Duodenal mucosa (tissue), 2 donors: Measurements from ENCODE around the gene SLC39A11.

ENCODE experiments used
- H3K27ac ChIP-seq: one replicate; pipeline ENCODE4 v1.7.0; 2013; ENCODE audit warnings: low read depth, low read length
- H3K27me3 ChIP-seq, 2 donors: one replicate each; pipeline ENCODE4 v1.7.0; 2013; ENCODE audit warnings: low read length in 2 of 2, control low read depth in 1 of 2; ENCODE audit not compliant: insufficient read depth in 2 of 2, control insufficient read depth in 1 of 2
- H3K36me3 ChIP-seq, 2 donors: one replicate each; pipeline ENCODE4 v1.7.0; 2013; ENCODE audit warnings: low read length in 2 of 2, control low read depth in 1 of 2; ENCODE audit not compliant: insufficient read depth in 2 of 2, control insufficient read depth in 1 of 2
- H3K4me1 ChIP-seq, 2 donors: one replicate each; pipeline ENCODE4 v1.7.0; 2013; ENCODE audit warnings: low read length in 2 of 2, control low read depth in 1 of 2; ENCODE audit not compliant: insufficient read depth in 2 of 2, control insufficient read depth in 1 of 2
- H3K4me3 ChIP-seq, 2 donors: one replicate each; pipeline ENCODE4 v1.7.0; 2013; ENCODE audit warnings: low read length in 2 of 2, low read depth in 1 of 2
- H3K9ac ChIP-seq, 2 donors: one replicate each; pipeline ENCODE4 v1.7.0; 2013; ENCODE audit warnings: low read length in 2 of 2, low read depth in 1 of 2
- H3K9me3 ChIP-seq, 2 donors: one replicate each; pipeline ENCODE4 v1.7.0; 2013; ENCODE audit warnings: low read length in 2 of 2, control low read depth in 1 of 2; ENCODE audit not compliant: control insufficient read depth in 1 of 2

SLC39A11 gene

DNA sequence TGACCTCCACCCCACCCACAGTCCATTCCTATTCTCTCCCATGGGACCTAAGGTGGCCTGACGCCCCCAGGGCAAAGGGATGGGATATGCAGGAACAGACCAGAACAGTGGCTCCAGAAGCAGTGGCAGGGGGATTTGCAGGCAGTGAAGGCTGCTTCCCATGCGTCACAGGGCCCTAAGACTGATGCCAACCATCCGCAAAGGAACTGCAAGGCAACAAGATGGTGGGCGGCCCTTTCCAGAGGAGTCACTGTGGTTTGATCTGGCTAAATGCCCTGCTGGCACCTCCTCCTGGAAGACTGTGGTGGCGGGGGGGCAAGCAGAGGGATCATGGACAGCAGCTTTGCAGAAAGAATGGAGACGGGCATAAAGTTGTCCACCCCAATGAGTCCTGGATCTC is 4.4 kb upstream of the SLC39A11 start:
- Histone ChIP-seq H3K4me1 (peaks cover under 1 to 6% of the 10 kb centered on the region in 2 donors), H3K27ac (no peak overlapping the region), H3K4me3 (no peak overlapping the region), H3K9ac (no peak overlapping the region), H3K27me3 (peaks cover 3 to 6% of the 10 kb centered on the region in 2 donors), H3K36me3 (no peaks in the 10 kb centered on the region), H3K9me3 (no peaks in the 10 kb centered on the region)

DNA sequence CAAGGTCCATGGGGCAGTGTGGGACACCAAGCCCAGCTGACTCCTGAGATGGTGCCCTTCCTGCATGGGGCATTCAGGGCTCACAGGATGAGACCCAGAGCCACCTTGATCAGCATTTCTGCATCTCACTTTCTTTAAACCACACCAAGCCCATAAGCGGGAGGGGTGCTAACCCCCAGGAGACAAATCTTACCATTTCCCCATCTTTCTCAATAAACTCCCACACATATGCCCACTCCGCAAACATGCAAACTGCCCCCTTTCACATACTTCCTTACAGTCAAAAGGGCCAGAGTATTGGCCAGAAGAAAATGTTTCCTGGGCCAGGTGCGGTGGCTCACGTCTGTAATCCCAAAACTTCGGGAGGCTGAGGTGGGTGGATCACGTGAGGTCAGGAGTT is 3.7 kb upstream of the SLC39A11 start:
- Histone ChIP-seq H3K4me3 (no peak overlapping the region), H3K4me1 (peaks cover 5 to 11% of the 10 kb centered on the region in 2 donors), H3K36me3 (no peaks in the 10 kb centered on the region), H3K9me3 (no peaks in the 10 kb centered on the region), H3K27me3 (peaks cover 3 to 6% of the 10 kb centered on the region in 2 donors), H3K9ac (no peak overlapping the region), H3K27ac (no peak overlapping the region)

DNA sequence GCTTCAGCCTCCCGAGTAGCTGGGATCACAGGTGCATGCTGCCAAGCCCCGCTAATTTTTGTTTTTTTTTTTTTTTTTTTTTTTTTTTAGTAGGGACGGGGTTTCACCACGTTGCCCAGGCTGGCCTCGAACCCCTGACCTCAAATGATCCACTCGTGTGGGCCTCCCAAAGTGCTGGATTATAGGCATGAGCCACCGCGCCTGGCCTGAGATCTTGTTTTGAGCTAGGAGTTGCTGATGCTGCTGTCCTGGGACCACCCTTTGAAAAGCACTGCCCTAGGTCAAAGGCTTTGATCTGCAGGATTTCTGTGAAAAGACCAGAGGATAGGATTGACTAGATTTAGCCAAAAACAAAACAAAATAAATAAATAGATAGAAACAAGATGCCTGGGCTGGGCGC is 798 bp upstream of the SLC39A11 start:
- Histone ChIP-seq H3K9ac (no peak overlapping the region), H3K4me3 (peak overlapping the region in 1 of 2 donors; percentile 85), H3K36me3 (peaks cover 0 to 3% of the 10 kb centered on the region in 2 donors), H3K27ac (no peak overlapping the region), H3K4me1 (peaks cover 5 to 11% of the 10 kb centered on the region in 2 donors), H3K9me3 (no peaks in the 10 kb centered on the region), H3K27me3 (peaks cover 0 to 6% of the 10 kb centered on the region in 2 donors)

DNA sequence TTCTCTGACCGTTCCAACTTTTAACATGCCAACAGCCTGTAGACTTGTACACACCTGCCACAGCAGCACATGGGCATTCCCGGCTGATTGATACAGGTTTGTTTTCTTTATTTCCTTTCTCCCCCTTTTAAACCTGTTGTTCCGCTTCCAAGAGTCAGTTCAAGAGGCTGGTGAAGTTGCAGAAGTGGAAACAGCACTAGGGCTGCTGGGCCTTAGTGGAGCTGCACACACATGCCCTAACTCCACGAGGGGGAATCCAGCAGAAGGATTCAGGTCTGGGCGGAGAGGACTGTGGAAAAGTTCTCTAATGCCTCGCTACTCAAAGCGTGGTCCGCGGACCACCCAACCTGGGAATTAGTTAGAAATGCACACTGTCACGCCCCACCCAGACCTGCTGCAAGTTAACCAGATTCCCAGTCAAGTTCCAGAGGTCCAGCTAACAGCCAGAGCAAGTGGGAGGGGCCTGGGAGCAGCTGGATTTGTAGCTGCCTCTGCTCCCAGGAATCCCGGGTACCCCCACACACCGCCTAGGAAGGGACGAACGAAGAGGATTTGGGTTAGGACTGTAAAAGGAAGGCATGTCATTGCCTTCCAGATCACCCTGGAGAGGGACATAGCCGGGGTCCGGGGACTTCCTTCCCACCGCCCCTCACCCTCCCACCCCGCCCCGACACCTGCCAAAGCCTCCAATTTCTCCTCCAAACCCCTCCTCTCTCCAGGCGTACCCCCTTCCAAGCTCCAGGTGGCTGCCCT is 542 bp downstream of the SLC39A11 start:
- Histone ChIP-seq H3K4me3 (peak overlapping the region; percentile 63 to 85), H3K27me3 (peaks cover 0 to 3% of the 10 kb centered on the region in 2 donors), H3K27ac (no peak overlapping the region), H3K36me3 (peaks cover 7 to 11% of the 10 kb centered on the region in 2 donors), H3K9ac (peak overlapping the region; percentile 16 to 48), H3K9me3 (no peaks in the 10 kb centered on the region), H3K4me1 (peaks cover 5 to 11% of the 10 kb centered on the region in 2 donors)

DNA sequence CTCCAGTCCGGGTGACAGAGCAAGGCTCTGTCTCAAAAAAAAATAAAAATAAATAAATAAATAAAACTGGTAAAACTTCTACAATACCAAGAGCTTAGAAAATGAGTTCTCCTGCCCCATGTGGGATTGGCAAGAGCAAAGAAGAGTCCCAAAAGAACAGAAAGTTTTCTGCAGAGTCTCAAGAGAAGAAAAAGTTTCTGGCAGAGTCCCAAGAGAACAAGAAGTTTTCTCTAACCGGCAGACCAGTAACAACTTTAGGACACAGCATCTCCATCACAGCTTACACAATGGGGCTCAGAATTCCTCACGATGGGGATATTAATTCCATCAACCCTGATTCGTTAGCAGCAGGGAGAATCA is 1.1 kb downstream of the SLC39A11 start:
- no peaks in the 10 kb centered on the region for H3K9me3 ChIP-seq
- peak overlapping the region; percentile 63 to 85 for H3K4me3 ChIP-seq
- H3K9ac ChIP-seq: peak overlapping the region; percentile 16 to 48
- H3K4me1 ChIP-seq: peaks cover 5 to 11% of the 10 kb centered on the region in 2 donors
- H3K36me3 ChIP-seq: peaks cover 8 to 11% of the 10 kb centered on the region in 2 donors
- H3K27me3 ChIP-seq: no peaks in the 10 kb centered on the region
- no peak overlapping the region for H3K27ac ChIP-seq

DNA sequence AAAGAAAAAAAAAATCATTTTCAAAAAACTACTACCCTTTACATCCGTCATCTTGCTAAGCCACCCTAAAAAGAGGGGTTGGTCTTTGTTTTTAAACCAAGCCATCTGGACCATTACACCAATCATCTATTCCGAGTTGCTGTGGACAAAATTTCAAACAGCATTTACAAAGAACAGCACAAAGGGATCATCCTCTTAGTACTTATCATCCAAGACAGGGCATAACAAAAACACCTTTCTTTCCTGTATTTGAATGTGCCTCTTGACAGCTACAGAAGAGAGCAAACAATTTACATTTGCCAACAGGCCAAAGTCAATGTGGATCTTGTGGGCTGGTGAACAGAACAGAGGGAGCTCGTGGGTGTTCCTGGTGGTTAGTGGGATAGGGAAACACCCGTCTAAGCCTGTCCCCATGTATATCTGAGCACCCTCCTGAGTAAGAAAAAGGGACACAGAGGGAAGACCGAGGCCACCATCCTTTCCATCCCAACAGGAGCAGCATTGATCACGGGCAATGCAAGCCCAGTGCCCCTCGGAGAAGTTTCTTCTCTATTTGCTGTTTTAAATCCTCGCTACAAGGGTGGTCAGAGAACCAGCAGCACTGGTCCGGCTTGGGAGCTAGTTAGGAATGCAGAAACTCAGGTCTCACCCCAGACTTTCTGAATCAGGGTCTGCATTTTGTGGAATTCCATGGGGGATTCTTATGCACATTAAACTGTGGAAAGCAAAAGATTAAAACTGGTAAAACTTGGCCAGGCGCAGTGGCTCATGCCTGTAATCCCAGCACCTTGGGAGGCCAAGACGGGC is 1.9 kb downstream of the SLC39A11 start:
- Histone ChIP-seq H3K4me1 (peaks cover 5 to 11% of the 10 kb centered on the region in 2 donors), H3K27ac (no peak overlapping the region), H3K4me3 (no peak overlapping the region), H3K36me3 (peaks cover 11 to 12% of the 10 kb centered on the region in 2 donors), H3K27me3 (no peaks in the 10 kb centered on the region), H3K9me3 (no peaks in the 10 kb centered on the region), H3K9ac (no peak overlapping the region)

DNA sequence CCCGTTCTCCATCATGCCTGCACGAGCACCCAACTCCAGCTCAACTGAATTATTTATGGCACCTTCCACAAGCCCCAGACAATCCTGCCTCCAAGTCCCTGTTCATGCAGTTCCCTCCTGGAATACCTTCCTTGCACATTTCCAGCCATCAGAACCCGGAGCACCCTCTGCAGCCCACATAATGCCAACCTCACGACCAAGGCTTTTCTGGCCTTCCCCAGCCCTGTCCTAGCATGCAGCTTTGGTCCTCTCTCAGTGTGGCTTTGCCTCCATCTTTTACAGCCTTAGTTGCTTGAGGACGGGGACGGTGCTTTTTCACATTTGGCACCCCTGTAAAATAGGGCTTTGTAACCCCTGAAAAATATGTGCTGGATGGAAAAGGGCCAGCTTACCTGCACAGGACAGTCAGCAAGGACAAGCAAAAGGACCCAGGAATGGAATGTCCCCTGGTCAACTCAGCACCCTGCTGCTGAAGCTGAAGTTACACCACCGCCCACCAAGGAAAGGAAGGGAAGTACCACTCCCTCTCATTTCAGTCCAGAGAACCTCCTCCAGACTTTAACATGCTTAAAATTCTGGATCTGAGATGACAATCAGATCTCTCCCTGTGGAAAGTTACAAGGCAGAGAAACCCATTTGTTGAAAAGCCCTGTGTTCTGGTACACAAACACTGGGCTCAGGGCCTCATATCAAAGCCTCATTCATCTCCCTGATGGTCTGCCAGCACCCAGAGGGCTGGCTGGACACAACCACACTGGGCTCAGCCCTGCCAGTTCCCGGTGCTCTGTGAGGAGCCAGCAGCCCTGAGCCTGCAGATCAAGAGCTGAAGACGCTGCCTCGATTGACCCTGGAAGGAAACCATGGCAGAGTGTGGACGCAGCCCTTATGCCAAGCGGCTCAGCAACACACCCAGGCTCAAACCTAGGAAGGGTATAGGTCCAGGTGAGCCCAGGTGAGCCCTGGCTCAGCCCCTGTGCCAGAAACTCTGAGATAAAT is 2.9 kb downstream of the SLC39A11 start:
- peaks cover 14 to 22% of the 10 kb centered on the region in 2 donors for H3K36me3 ChIP-seq
- no peak overlapping the region for H3K27ac ChIP-seq
- H3K4me1 ChIP-seq: peaks cover 5 to 11% of the 10 kb centered on the region in 2 donors
- H3K4me3 ChIP-seq: no peak overlapping the region
- H3K9ac ChIP-seq: no peak overlapping the region
- H3K27me3 ChIP-seq: no peaks in the 10 kb centered on the region
- no peaks in the 10 kb centered on the region for H3K9me3 ChIP-seq

DNA sequence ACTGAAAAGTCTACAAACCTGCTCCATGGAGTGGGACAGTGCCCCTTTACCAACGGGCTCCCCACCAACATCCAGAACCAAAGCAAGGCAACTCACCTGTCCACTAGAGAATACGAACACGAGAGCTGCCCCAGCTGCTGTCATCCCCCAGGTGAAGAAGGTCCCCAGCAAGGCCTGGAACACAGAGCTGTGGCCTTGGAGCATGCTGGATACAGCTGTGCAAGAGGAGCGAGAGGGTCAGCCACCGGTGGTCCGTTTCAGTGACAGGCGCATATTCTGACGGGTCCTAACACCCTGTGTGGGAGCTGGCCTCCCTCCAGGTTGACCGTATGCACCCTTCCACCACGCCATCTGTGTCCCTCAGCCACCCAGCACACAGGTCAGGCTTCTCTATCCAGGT is 3.9 kb downstream of the SLC39A11 start:
- Histone ChIP-seq H3K36me3 (peaks cover 23 to 31% of the 10 kb centered on the region in 2 donors), H3K27ac (no peak overlapping the region), H3K9ac (no peak overlapping the region), H3K4me1 (peaks cover 5 to 11% of the 10 kb centered on the region in 2 donors), H3K4me3 (no peak overlapping the region), H3K9me3 (peaks cover 0 to 2% of the 10 kb centered on the region in 2 donors), H3K27me3 (no peaks in the 10 kb centered on the region)

DNA sequence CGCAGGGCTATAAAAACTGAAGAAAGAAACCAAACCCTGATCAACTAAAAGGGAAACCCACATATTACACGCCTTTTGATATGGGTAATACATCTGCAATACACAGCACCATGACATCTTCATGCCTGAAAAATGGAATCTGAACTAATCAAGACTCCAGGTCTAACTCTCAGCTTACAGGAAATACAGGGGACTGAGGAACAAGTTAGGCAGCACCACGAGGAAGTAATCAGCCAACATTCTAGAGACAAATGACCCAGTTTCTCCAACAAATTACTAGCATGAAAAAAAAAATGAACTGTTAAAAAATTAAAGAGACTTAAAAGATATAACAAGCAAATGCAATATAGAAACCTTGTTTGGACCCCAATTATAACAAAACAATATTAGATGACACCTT is 9.1 kb downstream of the SLC39A11 start:
- H3K36me3 ChIP-seq: peaks cover 26 to 36% of the 10 kb centered on the region in 2 donors
- no peak overlapping the region for H3K9ac ChIP-seq
- H3K27ac ChIP-seq: no peak overlapping the region
- no peak overlapping the region for H3K4me3 ChIP-seq
- no peaks in the 10 kb centered on the region for H3K27me3 ChIP-seq
- peaks cover 0 to 2% of the 10 kb centered on the region in 2 donors for H3K9me3 ChIP-seq
- no peaks in the 10 kb centered on the region for H3K4me1 ChIP-seq
